NCI-H1694 treated with DMSO at 0.1 percent for 48 hours (cell line): ENCODE results near the gene ETFB.

Source experiments
- DNase-seq: peaks from one replicate; lab custom pipeline; 2025; lab: John Stamatoyannopoulos, UW

The ETFB gene

DNA sequence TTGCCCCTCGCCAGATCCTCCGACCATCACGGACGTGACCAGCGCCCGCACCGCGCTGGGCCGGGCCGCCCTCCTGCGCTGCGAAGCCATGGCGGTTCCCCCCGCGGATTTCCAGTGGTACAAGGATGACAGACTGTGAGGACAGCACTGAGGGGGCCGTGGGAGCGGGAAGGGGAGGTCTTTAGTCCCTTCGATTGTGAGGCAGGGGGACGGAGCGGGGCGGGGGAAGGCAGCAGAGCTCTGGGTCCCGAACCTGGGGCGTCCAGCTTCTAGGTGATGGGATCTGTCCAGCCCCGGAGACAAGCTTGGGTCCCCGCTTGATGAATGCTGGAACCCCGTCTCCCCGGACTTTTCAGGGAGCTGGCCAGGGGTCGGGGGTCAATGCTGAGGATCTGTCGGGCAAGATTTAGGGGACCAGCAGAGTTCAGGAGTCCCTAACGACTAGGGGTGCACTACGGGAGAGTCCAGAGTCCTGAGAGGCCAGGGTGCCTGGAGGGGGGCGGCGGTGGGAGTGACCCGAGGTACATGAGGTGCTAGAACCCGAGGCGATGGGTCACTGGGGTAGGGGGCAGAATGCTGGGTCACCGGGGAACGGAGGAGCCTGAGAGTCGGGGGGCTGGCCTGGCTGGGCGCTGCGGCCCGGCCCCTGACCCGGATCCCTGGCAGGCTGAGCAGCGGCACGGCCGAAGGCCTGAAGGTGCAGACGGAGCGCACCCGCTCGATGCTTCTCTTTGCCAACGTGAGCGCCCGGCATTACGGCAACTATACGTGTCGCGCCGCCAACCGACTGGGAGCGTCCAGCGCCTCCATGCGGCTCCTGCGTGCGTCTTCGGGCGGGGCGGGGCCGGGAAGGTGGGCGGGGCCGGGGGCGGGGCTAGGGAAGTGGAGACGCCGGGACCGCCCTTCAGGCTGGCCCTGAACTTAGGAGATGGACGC is 38.9 kb downstream of the ETFB start:
- no peak for DNase-seq

DNA sequence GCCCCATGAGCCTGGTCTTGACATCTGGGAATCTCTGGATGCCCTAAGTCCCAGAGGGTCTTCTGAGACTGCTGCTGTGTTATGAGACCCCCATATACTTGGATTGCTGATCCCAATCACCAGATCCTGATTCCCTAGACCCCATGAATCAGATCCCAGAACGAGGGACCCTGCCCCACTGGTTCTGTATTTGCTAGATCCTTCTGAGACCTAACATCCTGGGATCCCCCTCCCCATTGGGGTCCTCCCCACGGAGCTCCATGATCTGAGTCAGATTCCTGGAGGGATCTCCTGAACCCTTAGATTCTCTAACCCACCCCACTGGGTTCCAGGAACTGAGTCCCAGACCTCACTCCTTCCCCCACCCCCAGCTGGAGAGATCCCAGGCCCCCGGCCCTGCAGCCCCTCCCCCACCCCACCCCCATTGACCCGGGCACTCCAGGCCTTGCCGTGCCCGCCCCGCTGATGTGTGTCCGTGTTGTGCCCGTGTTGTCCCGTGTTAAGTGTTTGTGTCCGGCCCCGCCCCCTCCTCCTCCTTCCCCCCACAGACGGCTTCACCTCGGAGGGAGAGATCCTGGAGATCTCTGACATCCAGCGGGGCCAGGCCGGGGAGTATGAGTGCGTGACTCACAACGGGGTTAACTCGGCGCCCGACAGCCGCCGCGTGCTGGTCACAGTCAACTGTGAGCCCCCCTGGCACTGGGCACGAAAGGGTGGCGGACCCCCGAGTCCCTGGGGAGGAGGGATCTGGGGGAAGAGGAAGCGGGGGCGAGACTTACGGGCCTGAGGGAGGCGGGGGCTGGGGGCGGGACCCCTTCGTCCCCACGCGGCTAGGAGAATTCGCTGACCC is 39.7 kb downstream of the ETFB start:
- no peak for DNase-seq

DNA sequence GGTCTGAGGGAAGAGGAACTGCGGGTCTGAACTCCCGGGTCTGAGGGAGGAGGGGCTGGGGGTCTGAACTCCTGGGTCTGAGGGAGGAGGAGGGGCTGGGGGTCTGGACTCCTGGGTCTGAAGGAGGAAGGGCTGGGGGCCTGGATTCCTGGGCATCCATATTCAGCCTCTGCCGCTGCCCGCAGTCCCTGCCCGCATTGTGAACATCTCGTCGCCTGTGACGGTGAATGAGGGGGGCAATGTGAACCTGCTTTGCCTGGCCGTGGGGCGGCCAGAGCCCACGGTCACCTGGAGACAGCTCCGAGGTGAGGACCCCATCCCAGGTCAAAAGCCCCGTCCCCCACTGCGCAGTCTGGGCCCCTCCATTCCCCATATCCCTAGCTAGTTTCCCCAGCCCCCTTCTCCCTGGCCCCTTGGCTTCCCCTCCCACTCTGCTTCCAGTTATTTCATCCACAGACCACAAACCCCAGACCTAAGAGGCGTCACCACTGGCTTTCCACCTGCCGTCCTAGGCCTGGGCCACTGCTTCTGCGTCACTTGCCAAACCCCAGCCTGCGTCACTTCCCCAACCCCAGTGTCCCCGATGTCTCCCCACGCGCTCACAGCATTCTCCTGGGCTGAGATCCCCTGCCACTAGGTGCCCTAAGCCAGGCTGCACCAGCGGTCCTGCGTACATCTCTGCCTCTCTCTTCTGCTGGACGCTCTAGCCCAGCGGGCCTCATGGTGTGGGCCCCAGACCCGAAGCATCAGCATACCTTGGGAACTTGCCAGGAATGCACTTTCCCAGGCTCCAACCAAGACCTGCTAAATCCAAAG is 40.8 kb downstream of the ETFB start:
- DNase-seq: no peak

DNA sequence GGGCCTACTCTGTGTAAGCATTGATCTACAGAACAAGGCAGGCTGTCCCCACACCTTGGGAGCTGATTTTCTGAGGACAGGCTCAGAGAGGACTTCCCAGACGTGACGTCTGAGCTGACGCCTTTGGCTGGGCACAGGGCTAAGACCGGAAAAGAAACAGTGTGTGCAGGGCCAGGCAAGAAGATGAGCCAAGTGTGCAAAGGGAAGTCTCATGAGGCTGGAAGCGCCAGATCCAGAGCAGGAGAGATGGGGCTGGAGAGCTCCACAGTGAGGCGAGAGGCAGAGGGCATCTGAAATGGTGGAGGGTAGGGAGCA is 42.1 kb downstream of the ETFB start:
- DNase-seq: no peak

DNA sequence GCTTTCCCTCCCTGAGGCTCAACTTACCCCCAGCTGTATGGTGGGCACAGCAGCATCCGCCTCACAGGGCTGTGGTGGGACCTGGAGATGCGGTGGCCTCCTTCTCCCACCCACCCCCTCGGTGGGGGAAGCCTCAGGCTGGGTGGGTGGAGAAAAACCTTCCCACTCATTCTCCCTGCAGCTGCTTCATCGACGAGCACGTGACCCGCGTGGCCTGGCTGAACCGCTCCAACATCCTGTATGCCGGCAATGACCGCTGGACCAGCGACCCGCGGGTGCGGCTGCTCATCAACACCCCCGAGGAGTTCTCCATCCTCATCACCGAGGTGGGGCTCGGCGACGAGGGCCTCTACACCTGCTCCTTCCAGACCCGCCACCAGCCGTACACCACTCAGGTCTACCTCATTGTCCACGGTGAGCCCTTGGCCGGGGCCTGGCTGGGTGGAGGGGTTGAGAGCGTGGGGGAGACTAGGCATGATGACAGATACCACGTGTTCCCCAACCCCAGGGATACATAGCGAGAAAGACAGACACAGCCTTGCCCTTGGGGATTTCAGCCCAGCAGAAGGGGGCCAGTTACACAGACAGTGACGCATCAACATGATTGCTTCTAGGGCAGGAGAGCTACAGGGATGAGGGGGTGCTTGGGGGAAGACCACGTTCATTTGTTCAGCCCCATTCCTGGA is 42.6 kb downstream of the ETFB start:
- no peak for DNase-seq

DNA sequence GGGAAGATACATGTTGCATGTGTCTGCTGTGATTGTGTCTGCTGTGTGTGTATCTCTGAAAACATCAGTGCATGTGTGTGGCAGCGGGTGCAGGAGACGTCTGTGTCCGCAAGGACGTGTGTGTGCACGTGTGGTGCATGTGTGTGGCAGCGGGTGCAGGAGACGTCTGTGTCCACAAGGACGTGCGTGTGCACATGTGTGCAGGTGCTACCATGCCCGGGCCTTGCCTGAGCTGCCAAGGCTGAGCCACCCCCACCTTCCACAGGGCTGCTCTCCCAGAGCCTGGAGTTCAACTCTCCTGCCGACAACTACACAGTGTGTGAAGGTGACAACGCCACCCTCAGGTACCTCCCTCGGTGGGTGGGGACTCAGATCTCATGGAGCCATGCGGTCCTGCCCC is 44.4 kb downstream of the ETFB start:
- DNase-seq: no peak

DNA sequence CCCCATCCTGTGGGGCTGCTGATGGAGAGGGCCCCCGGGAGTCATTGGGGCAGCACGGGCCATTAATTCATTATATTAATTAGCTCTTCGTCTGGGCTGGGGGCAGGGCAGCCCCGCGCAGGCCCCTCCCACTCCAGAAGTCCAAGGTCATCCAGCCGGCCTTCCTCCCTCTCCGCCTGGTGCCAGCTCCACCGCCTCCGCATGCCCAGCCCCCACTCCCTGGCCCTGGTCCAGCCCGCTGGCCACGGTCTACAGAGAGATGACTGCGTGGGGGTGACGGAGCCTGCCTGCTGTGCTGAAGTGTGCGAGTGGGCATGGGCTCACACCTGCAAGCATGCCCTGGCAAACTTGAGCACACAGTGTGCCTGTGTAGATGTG is 45.9 kb downstream of the ETFB start:
- no peak for DNase-seq

DNA sequence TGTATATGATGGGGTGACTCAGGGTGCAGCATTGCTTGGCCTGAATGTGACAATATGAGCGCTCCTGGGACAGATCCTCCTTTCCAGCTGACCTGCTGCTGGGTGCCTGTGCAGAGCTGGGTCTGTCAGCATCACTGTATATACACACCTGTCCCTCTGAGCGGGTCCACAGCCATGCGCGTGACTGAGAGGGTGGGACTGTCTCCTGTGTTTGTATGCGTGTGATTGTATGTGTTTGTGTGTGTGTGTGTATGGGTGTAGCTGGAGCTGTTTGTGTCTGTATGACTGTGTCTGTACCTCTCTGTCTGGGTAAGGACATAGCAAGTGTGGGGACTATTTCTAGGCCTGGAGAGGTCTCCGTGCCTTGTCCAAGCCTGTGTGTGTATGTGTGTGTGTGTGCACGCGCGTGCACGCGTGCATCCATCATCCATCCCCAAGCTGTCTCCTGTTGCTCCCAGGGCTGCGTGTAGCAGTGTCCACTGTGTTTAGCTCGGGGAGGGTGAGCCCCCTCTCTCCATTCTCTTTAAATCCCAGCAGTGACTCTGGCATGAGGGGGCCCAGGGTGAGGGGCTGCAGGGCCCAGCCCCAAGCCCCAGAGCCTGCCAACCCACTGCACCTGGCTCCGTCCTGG is 46.4 kb downstream of the ETFB start:
- DNase-seq: no peak

DNA sequence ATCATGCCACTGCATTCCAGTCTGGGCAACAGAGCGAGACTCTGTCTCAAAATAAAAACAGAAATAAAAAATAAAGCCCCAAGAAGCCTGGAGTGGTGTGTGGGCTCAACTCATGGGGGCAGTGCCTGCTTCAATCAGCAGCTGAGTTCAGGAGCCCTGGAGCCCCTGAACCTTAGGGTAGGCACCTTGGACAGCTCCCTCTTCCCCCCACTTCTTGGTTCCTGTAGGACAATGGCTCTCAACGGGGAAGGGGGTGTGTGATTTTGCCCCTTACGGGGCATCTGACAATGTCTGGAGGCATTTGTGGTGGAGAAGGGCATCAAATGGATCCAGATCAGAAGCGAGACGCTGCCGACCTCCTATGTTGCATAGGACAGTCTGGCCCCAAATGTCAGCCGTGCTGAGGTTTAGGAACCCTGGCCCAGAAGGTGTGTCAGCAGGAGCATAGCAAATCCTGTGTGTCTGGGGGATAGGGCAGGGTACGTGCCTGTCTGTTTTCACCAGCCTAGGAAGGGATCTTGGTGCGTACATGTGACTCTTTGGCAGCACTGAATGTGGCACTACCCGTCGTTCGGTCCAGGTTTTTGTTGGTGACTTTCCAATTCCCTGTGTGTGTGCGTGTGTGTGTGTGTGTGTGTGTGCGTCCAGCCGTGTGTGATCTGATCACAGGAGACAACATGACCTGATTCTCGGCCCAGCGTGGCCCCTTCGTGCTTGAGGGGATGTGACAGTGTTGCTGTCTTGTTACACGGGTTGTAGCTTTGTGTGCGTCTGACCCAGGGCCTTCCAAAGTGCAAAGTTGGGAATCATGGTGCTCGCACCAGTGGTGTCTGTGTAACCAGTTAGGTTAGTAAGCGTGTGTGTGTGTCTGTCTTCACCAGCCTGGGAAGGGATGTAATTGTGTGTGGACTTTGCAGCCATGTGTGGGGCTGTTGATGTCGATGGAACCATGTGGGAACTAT is 47.2 kb downstream of the ETFB start:
- DNase-seq: no peak

DNA sequence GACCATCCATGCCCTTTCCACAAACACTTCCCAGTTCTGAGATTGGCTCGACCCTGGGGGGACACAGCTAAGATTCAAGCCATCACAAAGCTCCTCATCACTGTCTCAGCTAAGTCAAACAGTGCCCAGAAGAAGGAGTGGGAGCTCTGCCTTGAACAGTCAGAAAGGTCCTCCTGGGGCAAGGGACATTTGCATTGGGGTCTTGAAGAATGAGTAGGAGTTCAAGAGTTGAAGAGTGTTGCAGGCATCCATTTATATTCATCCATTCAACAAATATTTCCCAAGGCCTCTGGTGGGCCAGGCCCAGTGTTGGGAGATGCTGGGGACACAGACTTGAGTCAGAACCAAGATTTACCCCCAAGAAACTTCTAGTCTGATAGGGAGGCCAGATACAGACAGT is 48.2 kb downstream of the ETFB start:
- DNase-seq: no peak

DNA sequence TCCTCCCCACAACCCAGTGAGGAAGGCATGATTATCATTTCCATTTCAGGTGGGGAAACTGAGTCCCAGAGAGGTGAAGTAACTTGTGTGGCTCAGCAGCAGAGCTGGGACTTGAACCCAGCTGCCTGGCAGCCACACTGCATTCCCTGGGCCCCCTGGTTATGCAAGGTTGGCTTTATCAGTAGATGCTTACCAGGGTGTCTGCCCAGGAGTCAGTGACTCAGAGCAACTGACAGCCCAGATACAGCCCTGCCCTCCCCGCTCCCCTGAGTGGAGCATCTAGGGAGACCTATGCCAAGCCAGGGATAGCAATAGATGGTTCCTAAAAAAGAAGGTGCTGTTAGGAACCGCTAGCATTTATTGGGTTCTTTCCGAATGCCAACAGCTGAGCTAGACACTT is 48.8 kb downstream of the ETFB start:
- no peak for DNase-seq

DNA sequence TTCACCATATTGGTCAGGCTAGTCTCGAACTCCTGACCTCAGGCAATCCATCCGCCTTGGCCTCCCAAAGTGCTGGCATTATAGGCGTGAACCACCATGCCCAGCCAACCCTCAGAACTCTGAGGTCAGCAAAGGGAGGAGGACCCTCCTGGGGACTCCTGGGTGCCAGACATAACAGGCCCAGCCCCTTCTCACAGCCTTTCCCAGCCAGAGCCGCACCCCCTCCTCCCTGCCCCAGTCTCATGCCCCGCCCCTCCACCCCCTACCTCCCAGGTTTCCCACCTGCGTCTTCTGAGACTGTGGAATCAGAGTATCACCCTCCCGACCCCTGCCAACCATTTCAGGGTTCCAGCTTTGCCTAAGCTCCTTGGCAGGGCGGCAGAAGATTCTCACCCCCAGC is 49.5 kb downstream of the ETFB start:
- no peak for DNase-seq

DNA sequence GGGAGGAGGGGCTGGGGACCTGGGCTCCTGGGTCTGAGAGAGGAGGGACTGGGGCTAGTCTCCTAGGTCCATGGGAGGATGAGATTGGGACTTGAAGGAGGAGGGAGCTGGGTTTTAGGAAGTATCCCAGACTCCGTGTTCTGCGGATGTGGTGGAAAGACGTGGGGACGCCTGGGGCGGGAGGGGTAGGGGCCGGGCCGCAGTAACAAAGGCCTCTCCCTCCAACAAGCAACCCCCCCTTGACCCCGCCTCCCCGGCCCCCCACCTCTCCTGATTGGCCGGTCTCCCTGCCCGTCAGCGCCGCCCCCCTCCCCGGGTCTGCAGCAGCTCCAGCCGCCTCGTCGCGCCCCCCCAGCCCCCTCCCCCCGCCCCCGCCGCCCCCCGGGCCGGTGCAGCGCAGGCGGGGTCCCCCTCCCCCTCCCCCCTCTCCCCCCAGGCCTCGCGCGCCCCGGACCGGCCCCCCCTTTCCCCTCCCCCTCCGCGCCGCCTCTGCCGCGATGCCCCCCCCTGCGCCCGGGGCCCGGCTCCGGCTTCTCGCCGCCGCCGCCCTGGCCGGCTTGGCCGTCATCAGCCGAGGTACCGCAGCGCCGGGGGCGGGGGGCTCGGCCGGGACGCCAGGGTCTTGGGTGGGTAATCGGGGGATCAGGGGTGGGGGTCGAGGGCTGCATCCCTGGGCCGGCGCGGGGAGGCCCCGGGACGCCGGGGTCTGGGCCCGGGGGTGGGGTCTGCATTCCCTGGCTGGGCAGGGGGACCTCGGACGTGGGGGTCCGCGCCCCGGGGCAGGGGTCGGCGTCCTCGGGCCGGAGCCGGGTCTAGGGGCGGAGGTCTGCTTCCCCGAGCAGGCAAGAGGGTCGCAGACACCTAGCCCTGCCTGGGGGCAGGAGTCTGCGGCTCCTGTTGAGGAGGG is 54.6 kb downstream of the ETFB start, which contains the start of gene IGLON5:
TSS of gene IGLON5 (plus strand) at position 294 of the 907 bp plus-strand sequence. CDS start at position 498, 204 bp downstream.
- DNase-seq: no peak

DNA sequence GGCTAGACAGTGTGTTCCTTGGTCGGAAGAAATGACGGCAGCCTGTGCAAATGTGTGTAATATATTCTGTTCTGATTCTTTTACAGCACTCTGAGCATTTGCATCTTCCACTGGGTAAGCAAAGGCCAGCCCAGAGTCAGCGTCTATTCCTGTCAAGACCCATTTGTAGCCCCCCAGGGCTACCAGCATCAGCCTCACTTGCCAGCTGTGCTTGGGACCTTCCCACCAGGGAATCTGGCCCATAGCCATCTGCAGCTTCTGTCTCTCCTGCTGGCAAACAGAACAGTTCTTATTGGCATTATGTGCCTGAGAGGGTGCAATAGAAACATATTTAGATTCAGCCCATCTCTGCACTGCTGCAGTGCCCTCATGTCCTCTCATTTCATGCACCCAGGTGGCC is 60.7 kb downstream of the ETFB start:
- no peak for DNase-seq

DNA sequence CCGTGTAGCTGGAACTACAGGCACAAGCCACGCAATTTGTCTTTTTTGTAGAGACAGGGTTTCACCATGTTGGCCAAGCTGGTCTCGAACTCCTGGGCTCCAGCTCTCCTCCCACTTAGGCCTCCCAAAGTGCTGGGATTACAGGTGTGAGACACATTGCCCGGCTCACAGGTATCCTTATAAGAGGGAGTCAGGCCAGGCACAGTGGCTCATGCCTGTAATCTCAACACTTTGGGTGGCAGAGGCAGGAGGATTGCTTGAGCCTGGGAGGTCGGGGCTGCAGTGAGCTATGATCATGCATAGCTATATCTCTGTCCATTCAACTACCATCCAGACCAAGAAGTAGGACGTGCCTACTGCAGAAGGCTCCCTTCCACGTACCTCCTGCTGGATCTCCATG is 64.9 kb downstream of the ETFB start:
- no peak for DNase-seq

DNA sequence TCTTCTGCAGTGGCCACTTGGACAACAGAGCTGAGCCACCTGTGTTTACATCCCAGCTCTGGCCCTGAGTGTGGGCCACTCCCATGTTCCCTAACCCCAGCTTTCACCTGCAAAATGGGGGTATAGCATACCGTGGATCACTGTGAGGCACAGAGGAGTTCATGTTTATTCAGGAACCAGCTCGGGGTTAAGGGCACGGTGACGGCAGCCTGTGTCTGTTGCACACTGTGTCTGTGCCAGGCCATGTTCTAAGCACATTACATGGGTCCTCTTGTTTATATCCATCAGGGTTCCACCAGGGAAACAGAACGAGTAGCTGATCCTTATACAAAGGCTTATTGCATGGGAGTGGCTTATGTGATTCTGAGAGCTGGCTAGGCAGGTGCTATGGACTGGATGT is 68.8 kb downstream of the ETFB start:
- DNase-seq: no peak

DNA sequence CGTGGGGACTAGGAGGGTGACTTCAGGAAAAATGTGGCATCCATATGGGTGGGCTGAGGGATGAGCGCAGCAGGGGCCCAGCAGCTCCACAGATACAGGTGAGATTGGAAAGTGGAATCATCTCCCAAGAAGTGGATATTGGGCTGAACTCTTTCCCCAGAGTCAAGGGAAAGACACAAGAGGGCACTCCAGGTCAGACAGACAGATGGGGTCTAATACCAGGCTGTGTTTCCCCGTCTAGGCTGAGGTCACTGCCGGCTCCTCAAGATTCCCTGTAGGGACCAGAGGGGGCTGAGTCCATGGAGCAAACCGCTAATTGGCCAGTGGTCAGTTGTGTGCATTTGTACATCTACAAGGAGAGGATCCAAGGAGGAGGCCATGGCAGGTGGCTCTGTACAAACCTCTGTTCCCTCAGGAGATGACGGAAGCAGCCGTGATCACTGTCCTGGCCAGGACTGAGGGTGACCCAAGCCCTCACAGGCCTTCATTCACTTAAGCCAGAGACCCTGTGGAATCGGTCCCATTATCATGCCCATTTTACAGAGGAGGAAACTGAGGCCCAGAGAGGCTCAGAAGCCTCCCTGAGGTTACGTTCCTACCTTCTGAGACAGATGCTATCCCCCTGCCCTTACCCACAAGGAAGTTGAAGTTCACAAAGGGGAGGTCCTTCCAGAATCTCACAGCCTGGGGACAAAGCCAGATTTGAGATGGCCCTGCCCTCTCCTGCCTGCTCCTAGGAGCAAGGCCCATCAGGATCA is 69.7 kb downstream of the ETFB start:
- no peak for DNase-seq

DNA sequence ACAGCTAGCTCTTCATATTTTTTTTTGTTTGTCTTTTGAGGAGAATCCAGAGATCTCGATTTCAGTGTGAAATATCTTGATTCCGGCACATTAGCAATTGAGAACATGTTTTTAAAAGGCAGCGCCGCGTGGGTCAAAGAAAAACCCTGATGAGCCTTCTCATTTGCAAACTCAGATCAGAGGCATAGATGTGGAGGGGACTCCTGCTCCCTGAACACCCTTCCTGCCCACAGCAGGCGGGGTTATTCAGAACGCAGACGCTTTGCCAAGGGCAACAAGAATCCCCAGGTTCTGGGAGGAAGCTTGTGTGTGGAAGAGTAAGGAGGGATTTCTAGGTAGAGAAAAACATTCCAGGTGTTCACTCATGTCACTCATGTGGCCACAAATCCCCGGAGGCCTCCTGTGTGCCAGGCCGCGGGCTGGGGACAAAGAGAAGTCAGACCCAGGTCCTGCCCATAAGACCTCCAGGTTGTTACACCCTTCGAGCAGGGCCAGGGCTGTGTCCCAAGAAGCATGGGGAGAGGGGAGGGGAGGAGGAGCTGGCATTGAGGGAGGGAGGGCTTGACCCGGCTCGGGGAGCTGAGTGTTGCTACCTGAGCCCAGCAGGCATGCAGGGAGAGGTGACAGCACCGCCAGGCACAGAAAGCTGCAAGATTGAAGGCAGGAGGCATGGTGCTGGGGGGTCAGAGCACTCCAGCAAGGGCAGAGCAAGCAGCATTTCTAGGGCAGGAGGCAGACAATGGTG is 70.6 kb downstream of the ETFB start:
- DNase-seq: no peak
